Thyroid gland (tissue), 4 donors: ENCODE results near the gene ZNF814.

Experiments
- CTCF ChIP-seq, 6 experiments: fragments of 200-600 bp in 3 of 6; fragments of 450-650 bp in 3 of 6; sonication (generic) in 3 of 6; IDR thresholded peaks; one replicate each; pipeline ENCODE4 v1.5.1; 2016 to 2019; ENCODE audit warnings: antibody characterized with exemption in 6 of 6, mild to moderate bottlenecking in 2 of 6, inconsistent platforms in 1 of 6, moderate library complexity in 1 of 6
- POLR2A ChIP-seq, 2 donors: fragments of 450-650 bp; IDR thresholded peaks; one replicate each; pipeline ENCODE4 v1.6.1; 2017; ENCODE audit warnings: antibody characterized with exemption in 2 of 2, mild to moderate bottlenecking in 2 of 2, moderate library complexity in 1 of 2

GRCh38 chr19:57803265-57803593, 85.6 kb downstream of the ZNF814 start:
- TF ChIP-seq CTCF (IDR thresholded peaks at IDR 0.05) (no peak), POLR2A (IDR thresholded peaks at IDR 0.05) (no peak)
